SK-N-MC (cell line): ENCODE measurements around the gene NRROS.

ENCODE experiments used
- EZH2 ChIP-seq: fragments of 200-600 bp; sonication (generic); IDR thresholded peaks from one replicate; pipeline ENCODE4 v1.6.1; 2017; ENCODE audit warnings: antibody characterized with exemption
- FOXP2 ChIP-seq: optimal IDR thresholded peaks from 2 replicates; pipeline ENCODE3; 2011; ENCODE audit warnings: mild to moderate bottlenecking, moderate library complexity; ENCODE audit not compliant: insufficient read depth; ENCODE audit errors: extremely low read length, control extremely low read depth
- POLR2AphosphoS5 ChIP-seq: IDR thresholded peaks from 2 replicates; pipeline ENCODE4 v1.6.1; 2012; ENCODE audit warnings: mild to moderate bottlenecking, low read depth, low read length, borderline replicate concordance

GRCh38 chr3:196650740-196651311, 11.3 kb downstream of the NRROS start:
- TF ChIP-seq POLR2AphosphoS5, result no peak
- no peak for TF ChIP-seq EZH2
- TF ChIP-seq FOXP2, result no peak
